K562 treated with DMSO at 1 percent for 48 hours (cell line): ENCODE measurements around the gene VPS4A. TPM values are rescaled to one million over a fixed set of nuclear protein-coding genes. Genes with fewer than 3 reads are reported as not detected.

ENCODE experiments used
- total RNA-seq: library from RNA; unstranded; fragments of 300-600 nt; gene quantifications from 2 replicates; pipeline ENCODE4 v1.2.3, GENCODE V29; 2022; ENCODE audit warnings: low replicate concordance; ENCODE audit errors: extremely low read depth

VPS4A gene
- not detected in 2 replicates for total RNA-seq

DNA sequence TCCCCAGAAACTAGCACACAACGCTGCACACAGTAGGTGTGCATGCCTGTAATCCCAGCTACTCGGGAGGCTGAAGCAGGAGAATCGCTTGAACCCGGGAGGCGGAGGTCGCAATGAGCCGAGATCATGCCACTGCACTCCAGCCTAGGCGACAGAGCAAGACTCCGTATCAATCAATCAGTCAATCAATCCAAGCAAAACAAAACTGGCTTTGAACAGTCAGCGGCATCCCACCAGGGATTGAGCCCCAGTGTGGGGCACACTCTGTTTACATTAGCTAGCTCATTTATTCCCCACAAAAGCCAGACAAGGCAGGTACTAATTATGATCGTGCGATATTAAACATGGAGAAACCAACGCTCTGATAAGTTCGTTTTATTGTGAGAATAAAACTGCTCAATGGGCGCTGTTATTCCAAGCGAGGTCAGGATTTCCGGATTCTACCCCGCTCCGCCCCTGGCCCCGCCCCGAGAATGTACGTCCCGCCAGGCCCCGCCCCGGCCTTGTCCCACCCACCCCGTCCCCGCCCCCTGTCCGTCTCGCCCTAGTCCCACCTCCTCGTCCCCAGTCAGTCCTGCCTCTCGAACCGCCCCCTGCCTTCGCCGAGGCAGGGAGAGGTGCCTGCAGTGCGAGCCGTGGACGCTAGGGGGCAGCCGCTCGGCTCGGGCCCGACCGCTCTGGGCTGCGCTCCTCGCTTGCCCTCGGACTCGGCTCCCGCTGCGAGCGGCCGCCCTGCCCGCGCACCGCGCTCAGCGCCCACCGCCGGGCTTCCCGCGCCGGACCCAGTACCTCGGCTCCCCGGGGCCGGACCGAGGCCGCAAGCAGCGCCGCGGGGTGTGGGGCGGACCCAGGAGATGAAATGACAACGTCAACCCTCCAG is at the start of gene VPS4A:
TSS of gene VPS4A (plus strand) at position 698 of the 880 bp plus-strand sequence. CDS start at position 860, 162 bp downstream.

DNA sequence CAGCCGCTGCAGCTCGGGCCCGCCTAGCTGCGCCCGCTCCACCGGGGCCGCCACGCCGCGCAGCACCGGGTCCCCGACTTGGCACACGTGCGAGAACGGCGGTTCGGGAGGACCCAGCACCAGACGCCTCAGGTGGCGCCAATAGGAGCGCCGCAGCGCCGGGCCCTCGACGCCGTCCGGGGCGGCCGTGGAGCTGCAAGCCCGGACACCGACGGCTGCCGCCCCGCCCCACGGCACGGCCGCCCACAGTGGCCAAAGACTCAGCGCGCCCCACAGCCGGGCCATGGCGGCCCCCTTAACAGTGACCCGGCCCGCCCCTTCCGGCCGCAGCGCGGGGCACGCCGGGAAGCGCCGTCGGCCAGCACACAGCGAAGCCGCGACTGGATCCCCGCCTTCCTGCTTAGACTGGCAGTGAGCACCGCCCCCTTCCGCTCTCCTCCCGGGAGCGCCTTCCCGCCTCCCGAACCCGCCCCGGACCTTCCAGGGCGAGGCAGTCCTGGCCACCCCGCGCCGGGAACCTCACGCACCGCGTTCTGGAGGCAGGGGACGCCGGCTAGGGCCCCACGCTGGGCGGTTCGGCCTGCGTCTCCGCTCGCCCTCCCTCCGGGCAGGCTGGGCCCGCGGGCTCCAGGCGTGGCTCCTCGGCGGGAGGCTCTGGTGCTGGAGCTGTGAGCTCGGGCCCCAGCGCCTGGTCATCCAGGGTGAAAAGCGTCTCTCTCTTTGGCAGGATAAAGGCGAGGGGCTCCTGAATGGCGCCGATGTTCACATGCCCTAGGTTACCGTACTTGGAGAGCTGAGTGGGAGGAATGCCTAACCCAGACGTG is 19.3 kb downstream of the VPS4A start, which contains the start of gene PDF:
TSS of gene PDF (minus strand) at position 303 of the 824 bp plus-strand sequence. CDS start at position 285, 18 bp downstream.

DNA sequence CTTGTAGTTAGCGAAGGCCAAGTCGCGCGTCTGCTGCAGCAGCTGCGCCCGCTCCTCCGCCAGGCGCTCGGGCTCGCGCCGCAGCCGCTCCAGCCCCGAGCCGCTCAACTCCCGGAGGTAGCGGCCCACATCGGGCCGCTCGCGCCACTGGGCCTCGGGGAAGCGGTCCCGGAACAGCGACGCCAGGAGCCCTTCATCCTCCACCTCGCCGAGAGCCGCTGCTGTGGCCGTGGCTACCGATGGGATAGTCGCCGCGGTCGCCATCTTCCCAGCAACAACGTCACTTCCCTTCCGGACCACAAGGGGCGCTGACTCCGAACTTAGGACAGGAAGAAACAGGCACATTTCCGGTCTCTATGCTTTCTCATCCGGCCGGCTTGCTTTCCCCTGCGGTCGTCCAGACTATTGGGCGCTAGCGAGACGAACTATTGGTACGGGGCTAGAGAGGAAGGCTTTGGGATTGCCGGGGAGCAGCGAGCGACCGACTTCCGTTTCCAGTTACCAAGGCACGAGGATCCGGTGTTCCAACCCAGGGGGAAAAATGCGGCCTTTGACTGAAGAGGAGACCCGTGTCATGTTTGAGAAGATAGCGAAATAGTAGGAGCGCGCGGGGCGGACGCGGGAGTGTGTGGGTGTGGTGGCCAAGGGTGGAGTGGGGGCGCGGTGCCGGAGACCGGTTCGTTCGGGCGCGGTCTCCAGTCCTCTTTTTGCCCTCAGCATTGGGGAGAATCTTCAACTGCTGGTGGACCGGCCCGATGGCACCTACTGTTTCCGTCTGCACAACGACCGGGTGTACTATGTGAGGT is 28.3 kb downstream of the VPS4A start, which contains the start of the genes COG8 and NIP7:
TSS of gene COG8 (minus strand) at position 276 of the 806 bp plus-strand sequence. CDS start at position 264, 12 bp downstream.
TSS of gene NIP7 (plus strand) at position 484 of the 806 bp plus-strand sequence. CDS start at position 542, 58 bp downstream.

DNA sequence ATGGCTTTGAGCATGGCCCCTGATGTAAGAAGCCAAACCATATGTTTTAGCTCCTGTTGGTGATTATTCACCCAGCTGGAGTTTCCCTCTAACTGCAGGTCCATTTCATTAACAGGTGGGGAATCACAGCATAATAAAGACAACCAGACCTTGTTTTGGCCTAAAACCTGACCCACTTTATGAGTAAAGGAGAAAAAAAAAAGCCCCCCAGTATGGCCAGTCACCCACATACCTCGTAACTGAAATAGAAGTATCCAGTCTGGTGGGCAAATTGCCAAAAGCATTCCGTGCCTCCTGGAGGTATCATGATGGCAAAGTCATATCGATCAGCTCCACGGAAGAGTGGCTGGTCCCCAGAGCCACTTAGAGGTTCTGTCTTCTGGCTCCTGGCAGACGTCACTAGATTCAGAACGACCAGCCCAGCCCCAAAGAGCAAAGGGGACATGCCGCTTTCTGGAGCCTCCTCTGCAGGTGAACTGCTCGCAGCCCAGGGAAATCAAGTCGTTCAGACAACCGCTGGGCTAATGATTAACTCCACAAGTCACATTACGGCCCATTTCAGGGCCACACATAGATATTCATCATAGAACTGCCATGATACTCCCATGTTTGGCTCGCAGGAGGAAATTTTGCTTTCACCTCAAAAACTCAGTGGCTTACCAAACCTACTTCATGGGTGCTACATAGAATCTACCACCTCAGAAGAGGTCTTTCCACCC is 40.3 kb downstream of the VPS4A start, which contains the start of gene TMED6:
TSS of gene TMED6 (minus strand) at position 478 of the 719 bp plus-strand sequence. CDS start at position 445, 33 bp downstream.

Other genes starting within 250 kb of the VPS4A start
- not detected in 2 replicates for gene HAS3, start 205.7 kb upstream of the VPS4A start, total RNA-seq
- gene CHTF8, start 178.8 kb upstream of the VPS4A start, total RNA-seq, result not detected in 2 replicates
- gene UTP4, start 178.7 kb upstream of the VPS4A start, total RNA-seq, result not detected in 2 replicates
- not detected in 2 replicates for gene SNTB2, start 124.2 kb upstream of the VPS4A start, total RNA-seq
- gene PDF, start 19.2 kb downstream of the VPS4A start, total RNA-seq, result not detected in 2 replicates
- not detected in 2 replicates for gene COG8, start 28.2 kb downstream of the VPS4A start, total RNA-seq
- not detected in 2 replicates for gene NIP7, start 28.4 kb downstream of the VPS4A start, total RNA-seq
- gene TMED6, start 40.4 kb downstream of the VPS4A start, total RNA-seq, result not detected in 2 replicates
- not detected in 2 replicates for gene TERF2, start 74.7 kb downstream of the VPS4A start, total RNA-seq
- not detected in 2 replicates for gene CYB5B, start 113.3 kb downstream of the VPS4A start, total RNA-seq